ENCODE measurements around the gene KCTD13. TPM values are rescaled to one million over a fixed set of nuclear protein-coding genes. Genes with fewer than 3 reads are reported as not detected.

Gene KCTD13
- total RNA-seq: 13.0 and 15.7 TPM in 2 replicates

GRCh38 chr16:29925781-29926710, at the start of gene KCTD13:
Gene KCTD13 (minus strand): TSS chr16:29926226. CDS start chr16:29926033, 193 bp downstream.

GRCh38 chr16:29973384-29974246, 47.6 kb upstream of the KCTD13 start, which contains the start of gene TAOK2:
Gene TAOK2 (plus strand): TSS chr16:29973868. CDS start chr16:29977773, 3,905 bp downstream.

GRCh38 chr16:29961479-29962343, 35.7 kb upstream of the KCTD13 start, which contains the start of gene TMEM219:
Gene TMEM219 (plus strand): TSS chr16:29962079. CDS start chr16:29963144, 1,065 bp downstream.

GRCh38 chr16:29900102-29900887, 25.7 kb downstream of the KCTD13 start, which contains the start of gene ASPHD1:
Gene ASPHD1 (plus strand): TSS chr16:29900488. CDS start chr16:29900972, 484 bp downstream.

GRCh38 chr16:29899516-29900101, 26.4 kb downstream of the KCTD13 start, which contains the start of gene SEZ6L2:
Gene SEZ6L2 (minus strand): TSS chr16:29899550. CDS start chr16:29899019, 531 bp downstream.

GRCh38 chr16:29862884-29863668, 63.0 kb downstream of the KCTD13 start, which contains the start of gene CDIPT:
Gene CDIPT (minus strand): TSS chr16:29863226. CDS start chr16:29862857, 369 bp downstream.

Other genes starting within 250 kb of the KCTD13 start
- 58.1 and 63.6 TPM in 2 replicates for gene QPRT, start 247.0 kb downstream of the KCTD13 start, total RNA-seq
- not detected in 2 replicates for gene C16orf54, start 180.2 kb downstream of the KCTD13 start, total RNA-seq
- 0.33 and 1.2 TPM in 2 replicates for gene ZG16, start 148.0 kb downstream of the KCTD13 start, total RNA-seq
- 40.1 and 81.7 TPM in 2 replicates for gene KIF22, start 135.5 kb downstream of the KCTD13 start, total RNA-seq
- 411 and 461 TPM in 2 replicates for gene MAZ, start 119.7 kb downstream of the KCTD13 start, total RNA-seq
- gene PRRT2, start 114.0 kb downstream of the KCTD13 start, total RNA-seq: 1.2 and 13.3 TPM in 2 replicates
- 42.0 and 44.8 TPM in 2 replicates for gene PAGR1, start 110.1 kb downstream of the KCTD13 start, total RNA-seq
- gene MVP, start 105.8 kb downstream of the KCTD13 start, total RNA-seq: 38.1 and 71.7 TPM in 2 replicates
- gene CDIPT, start 63.0 kb downstream of the KCTD13 start, total RNA-seq: 66.7 and 80.3 TPM in 2 replicates
- 1.2 and 2.7 TPM in 2 replicates for gene SEZ6L2, start 26.7 kb downstream of the KCTD13 start, total RNA-seq
- 0.79 TPM in 1 of 2 replicates, not detected in the other for gene ASPHD1, start 25.7 kb downstream of the KCTD13 start, total RNA-seq
- gene TMEM219, start 35.9 kb upstream of the KCTD13 start, total RNA-seq: 65.6 and 66.7 TPM in 2 replicates
- 65.2 and 74.3 TPM in 2 replicates for gene TAOK2, start 47.6 kb upstream of the KCTD13 start, total RNA-seq
- 9.8 and 10.5 TPM in 2 replicates for gene HIRIP3, start 69.4 kb upstream of the KCTD13 start, total RNA-seq
- 34.9 and 52.2 TPM in 2 replicates for gene INO80E, start 70.0 kb upstream of the KCTD13 start, total RNA-seq
- gene DOC2A, start 84.8 kb upstream of the KCTD13 start, total RNA-seq: not detected in 2 replicates
- not detected in 2 replicates for gene C16orf92, start 97.0 kb upstream of the KCTD13 start, total RNA-seq
- not detected in 2 replicates for gene TLCD3B, start 105.0 kb upstream of the KCTD13 start, total RNA-seq
- 572 and 1,018 TPM in 2 replicates for gene ALDOA, start 139.5 kb upstream of the KCTD13 start, total RNA-seq
- gene PPP4C, start 149.8 kb upstream of the KCTD13 start, total RNA-seq: 273 and 323 TPM in 2 replicates
- gene TBX6, start 165.7 kb upstream of the KCTD13 start, total RNA-seq: 1.6 and 4.7 TPM in 2 replicates
- gene YPEL3, start 170.0 kb upstream of the KCTD13 start, total RNA-seq: 44.5 and 59.7 TPM in 2 replicates
- gene GDPD3, start 187.3 kb upstream of the KCTD13 start, total RNA-seq: 1.1 and 2.7 TPM in 2 replicates
- gene MAPK3, start 197.0 kb upstream of the KCTD13 start, total RNA-seq: 36.5 and 36.7 TPM in 2 replicates